ENCODE results near the gene PPIB. TPM values are rescaled to one million over a fixed set of nuclear protein-coding genes. Genes with fewer than 3 reads are reported as not detected.

PPIB gene
- total and polyA plus RNA-seq, 8 donors = 230 to 576 (median 362) TPM

DNA sequence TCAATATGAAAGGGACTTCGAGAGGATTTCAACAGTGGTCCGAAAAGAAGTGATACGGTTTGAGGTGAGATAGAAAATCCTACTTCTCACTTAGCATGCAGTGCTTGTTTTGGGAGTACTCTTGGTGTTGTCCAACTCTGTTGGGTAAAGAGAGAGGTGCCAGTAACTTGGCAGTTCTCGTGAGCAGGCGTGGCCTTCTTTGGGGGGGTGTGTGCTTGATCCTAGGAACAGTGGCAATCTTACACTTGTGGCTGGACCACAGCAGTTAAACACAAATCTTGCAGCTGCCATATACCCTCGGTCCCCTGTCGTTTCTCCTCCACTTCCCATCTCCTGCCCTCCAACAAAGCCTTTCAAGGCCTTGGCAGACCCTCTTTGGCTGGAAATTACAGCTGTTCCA lies 26.5 kb downstream of the PPIB start:
- DNase-seq (no peak), ATAC-seq (no peak), FAIRE-seq (no peak)
- no peaks in the 10 kb centered on the region for H3K9me3 ChIP-seq
- H3K4me1 ChIP-seq = no peaks in the 10 kb centered on the region
- TF ChIP-seq, protein P1, sequence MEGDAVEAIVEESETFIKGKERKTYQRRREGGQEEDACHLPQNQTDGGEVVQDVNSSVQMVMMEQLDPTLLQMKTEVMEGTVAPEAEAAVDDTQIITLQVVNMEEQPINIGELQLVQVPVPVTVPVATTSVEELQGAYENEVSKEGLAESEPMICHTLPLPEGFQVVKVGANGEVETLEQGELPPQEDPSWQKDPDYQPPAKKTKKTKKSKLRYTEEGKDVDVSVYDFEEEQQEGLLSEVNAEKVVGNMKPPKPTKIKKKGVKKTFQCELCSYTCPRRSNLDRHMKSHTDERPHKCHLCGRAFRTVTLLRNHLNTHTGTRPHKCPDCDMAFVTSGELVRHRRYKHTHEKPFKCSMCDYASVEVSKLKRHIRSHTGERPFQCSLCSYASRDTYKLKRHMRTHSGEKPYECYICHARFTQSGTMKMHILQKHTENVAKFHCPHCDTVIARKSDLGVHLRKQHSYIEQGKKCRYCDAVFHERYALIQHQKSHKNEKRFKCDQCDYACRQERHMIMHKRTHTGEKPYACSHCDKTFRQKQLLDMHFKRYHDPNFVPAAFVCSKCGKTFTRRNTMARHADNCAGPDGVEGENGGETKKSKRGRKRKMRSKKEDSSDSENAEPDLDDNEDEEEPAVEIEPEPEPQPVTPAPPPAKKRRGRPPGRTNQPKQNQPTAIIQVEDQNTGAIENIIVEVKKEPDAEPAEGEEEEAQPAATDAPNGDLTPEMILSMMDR (IDR thresholded peaks at IDR 0.05) = no peak
- intact Hi-C loops (cut with DNase I) = no loop called here
- H3K4me3 ChIP-seq = no peak overlapping the region
- no peaks in the 10 kb centered on the region for H3K27me3 ChIP-seq
- 88 to 90% methylated on average over 7 of the region's 7 CpGs for whole genome bisulfite sequencing, 2 donors
- no peak overlapping the region for H3K27ac ChIP-seq
- peaks cover 0 to 65% (median 42%) of the 10 kb centered on the region in 3 donors for H3K36me3 ChIP-seq

- Histone ChIP-seq H3K9me3 (no peaks in the 10 kb centered on the region), H3K4me3 (no peak overlapping the region), H3K36me3 (peaks cover 0 to 84% (median 61%) of the 10 kb centered on the region in 3 donors), H3K27me3 (no peaks in the 10 kb centered on the region), H3K4me1 (no peaks in the 10 kb centered on the region), H3K27ac (no peak overlapping the region)
- peak in 3 of 4 donors; percentile 42 to 64 (median 59) for ATAC-seq
- TF ChIP-seq, protein P1 (IDR thresholded peaks at IDR 0.05) = no peak
- intact Hi-C loops (cut with DNase I) = no loop called here
- no peak for FAIRE-seq
- peak in 5 of 6 donors; percentile 42 to 67 (median 60) for DNase-seq
- WGBS, 2 donors = 78% methylated on average over 9 of the region's 9 CpGs
These were observed 28.4 kb downstream of the PPIB start for GRCh38 chr15:64134345-64134829.

DNA sequence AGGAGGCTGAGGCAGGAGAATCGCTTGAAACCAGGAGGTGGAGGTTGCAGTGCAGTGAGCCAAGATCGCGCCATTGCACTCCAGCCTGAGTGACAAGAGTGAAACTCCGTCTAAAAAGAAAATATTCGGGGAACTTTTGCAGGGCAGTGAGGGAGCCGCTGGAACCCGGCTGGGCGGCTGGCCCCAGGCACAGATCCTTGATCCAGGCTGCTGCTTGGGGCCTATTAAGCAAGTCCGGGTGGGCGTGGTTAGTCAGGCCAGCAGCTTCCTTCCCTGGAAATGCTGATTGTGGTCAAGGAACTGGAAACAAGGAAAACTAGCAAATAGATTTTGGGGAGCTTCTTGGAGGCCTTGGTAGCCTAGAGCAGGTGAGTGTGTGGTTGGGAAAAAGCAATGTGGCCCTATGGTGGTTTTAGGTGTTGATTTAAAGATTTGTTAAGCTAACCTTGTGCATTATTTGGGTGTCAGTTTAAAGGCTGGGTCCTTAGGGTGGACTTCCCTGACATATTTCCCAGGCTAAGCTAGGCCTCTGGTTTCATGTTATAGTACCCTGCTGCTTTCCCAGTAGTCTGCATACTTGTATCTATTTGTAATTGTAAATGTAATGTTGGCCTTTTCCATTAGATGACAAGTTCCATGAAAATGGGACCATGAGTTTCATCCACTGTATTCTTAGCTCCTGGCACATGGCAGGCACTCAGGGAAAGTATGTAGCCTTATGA lies 29.0 kb downstream of the PPIB start:
- intact Hi-C loops (cut with DNase I) = no loop called here
- no peak for DNase-seq

GRCh38 chr15:64132217-64132616 lies 30.6 kb downstream of the PPIB start:
- TF ChIP-seq, protein P1 (IDR thresholded peaks at IDR 0.05) = no peak
- H3K36me3 ChIP-seq = peaks cover 0 to 87% (median 76%) of the 10 kb centered on the region in 3 donors
- no peak for DNase-seq
- no peak for FAIRE-seq
- 94% methylated on average over 4 of the region's 4 CpGs for WGBS, 2 donors
- no peak for ATAC-seq
- H3K27ac ChIP-seq = no peak overlapping the region
- H3K4me1 ChIP-seq = no peaks in the 10 kb centered on the region
- intact Hi-C loops (cut with DNase I) = no loop called here
- no peaks in the 10 kb centered on the region for H3K27me3 ChIP-seq
- no peaks in the 10 kb centered on the region for H3K9me3 ChIP-seq
- H3K4me3 ChIP-seq = no peak overlapping the region

More for the DNA sequence above, 29.0 kb downstream of the PPIB start:
- no peaks in the 10 kb centered on the region for H3K27me3 ChIP-seq
- H3K36me3 ChIP-seq = peaks cover 0 to 87% (median 65%) of the 10 kb centered on the region in 3 donors
- H3K4me3 ChIP-seq = no peak overlapping the region
- no peak overlapping the region for H3K27ac ChIP-seq
- no peaks in the 10 kb centered on the region for H3K4me1 ChIP-seq
- FAIRE-seq (no peak), ATAC-seq (no peak)
- H3K9me3 ChIP-seq = no peaks in the 10 kb centered on the region
- 94% methylated on average over 10 of the region's 10 CpGs for WGBS, 2 donors
- TF ChIP-seq, protein P1 (IDR thresholded peaks at IDR 0.05) = no peak

- Histone ChIP-seq H3K4me1 (no peaks in the 10 kb centered on the region), H3K27me3 (no peaks in the 10 kb centered on the region), H3K9me3 (no peaks in the 10 kb centered on the region), H3K4me3 (no peak overlapping the region), H3K27ac (no peak overlapping the region), H3K36me3 (peaks cover 0 to 87% (median 73%) of the 10 kb centered on the region in 3 donors)
- WGBS, 2 donors = 95 to 97% methylated on average over 7 of the region's 7 CpGs
- intact Hi-C loops (cut with DNase I) = no loop called here
- DNase-seq (no peak), FAIRE-seq (no peak), ATAC-seq (no peak)
- TF ChIP-seq, protein P1 (IDR thresholded peaks at IDR 0.05) = no peak
These were observed 31.3 kb downstream of the PPIB start for GRCh38 chr15:64131547-64131946.
